Measurements from ENCODE around the gene SLFNL1.

The SLFNL1 gene

DNA sequence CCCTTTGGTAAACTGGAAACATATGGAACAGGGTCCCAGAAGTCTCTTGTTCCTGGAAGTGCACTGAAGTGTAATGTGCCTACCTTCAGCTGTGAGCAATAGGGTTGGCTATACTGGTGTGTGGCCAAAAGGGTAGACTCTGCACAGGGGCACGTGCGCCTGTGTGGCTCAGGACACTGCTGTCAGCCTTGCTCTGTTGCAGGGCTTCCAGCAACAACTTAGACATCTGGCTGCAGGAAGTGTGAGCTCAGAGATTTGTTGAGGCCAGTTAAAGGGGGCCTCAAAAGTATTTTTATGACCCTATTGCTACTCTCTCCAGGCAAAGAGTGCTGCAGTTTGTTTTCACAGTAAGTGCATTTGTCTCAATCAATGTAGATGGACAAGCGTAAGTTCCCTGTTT lies 34.6 kb downstream of the SLFNL1 start:
- ChIA-PET POLR2A (no interaction called here), CTCF (interaction anchor here (1.2 to 2.8 kb wide), 5 partner anchors 9 to 39 kb away, joined by 3 to 15 read pairs (median 4); no protein-coding TSS in a partner anchor)
- H3K4me3 ChIP-seq (ENCODE audit: low read depth, low read length): no peak overlapping the region
- no peak for DNase-seq (ENCODE audit: low read depth, low spot score)
- TF ChIP-seq, protein P1, sequence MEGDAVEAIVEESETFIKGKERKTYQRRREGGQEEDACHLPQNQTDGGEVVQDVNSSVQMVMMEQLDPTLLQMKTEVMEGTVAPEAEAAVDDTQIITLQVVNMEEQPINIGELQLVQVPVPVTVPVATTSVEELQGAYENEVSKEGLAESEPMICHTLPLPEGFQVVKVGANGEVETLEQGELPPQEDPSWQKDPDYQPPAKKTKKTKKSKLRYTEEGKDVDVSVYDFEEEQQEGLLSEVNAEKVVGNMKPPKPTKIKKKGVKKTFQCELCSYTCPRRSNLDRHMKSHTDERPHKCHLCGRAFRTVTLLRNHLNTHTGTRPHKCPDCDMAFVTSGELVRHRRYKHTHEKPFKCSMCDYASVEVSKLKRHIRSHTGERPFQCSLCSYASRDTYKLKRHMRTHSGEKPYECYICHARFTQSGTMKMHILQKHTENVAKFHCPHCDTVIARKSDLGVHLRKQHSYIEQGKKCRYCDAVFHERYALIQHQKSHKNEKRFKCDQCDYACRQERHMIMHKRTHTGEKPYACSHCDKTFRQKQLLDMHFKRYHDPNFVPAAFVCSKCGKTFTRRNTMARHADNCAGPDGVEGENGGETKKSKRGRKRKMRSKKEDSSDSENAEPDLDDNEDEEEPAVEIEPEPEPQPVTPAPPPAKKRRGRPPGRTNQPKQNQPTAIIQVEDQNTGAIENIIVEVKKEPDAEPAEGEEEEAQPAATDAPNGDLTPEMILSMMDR (IDR thresholded peaks at IDR 0.05; ENCODE audit: insufficient read depth, low read length, missing control alignments): no peak

DNA sequence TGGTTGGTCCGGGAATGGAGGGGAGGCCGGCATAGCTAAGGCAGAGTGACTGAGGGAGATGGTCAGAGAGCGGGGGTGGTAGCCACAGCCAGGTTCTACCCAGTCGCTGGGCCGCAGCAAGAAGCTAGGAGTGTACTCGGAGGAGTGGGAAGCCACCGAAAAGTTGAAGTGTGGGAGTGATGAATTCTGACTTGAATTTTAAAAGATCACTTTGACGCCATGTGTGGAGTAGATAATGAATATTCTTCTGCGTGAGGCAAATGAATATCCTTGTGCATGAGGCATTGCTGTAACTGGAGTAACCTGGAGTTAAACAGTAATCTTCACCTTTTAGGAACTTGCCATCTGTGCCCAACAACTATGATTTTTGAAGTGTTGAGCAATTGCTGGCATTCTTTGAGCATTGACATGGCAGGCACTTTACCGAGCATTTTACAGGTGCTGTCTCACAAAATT lies 35.2 kb downstream of the SLFNL1 start:
- ChIA-PET CTCF (interaction anchor here (1.2 to 2.8 kb wide), 5 partner anchors 8 to 38 kb away, joined by 3 to 15 read pairs (median 4); no protein-coding TSS in a partner anchor), POLR2A (no interaction called here)
- no peak for DNase-seq (ENCODE audit: low read depth, low spot score)
- TF ChIP-seq, protein P1 (IDR thresholded peaks at IDR 0.05; ENCODE audit: insufficient read depth, low read length, missing control alignments): no peak
- H3K4me3 ChIP-seq (ENCODE audit: low read depth, low read length): no peak overlapping the region

DNA sequence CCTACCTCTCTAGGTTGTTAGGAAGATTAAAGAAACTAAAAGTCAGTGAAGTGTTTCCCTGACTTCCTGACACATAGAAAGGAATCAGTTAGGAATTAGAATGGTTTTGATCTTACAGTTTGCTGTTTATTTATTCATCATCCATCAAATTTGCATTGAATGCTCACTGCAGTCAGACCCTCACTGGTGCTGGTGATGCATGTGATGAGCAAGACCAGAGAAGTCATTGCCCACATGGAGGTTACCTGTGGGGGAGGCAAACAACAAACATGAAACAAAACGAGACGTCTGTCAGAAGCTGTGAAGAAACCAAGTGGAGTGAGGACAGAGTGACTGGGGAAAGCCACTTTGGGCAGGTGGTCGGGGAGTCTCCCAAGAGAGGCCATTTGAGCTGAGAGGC lies 35.6 kb downstream of the SLFNL1 start:
- no peak for DNase-seq (ENCODE audit: low read depth, low spot score)
- ChIA-PET POLR2A (no interaction called here), CTCF (interaction anchor here (1.2 to 2.8 kb wide), 6 partner anchors 9 to 37 kb away, joined by 3 to 15 read pairs (median 4); no protein-coding TSS in a partner anchor)
- H3K4me3 ChIP-seq (ENCODE audit: low read depth, low read length): no peak overlapping the region
- TF ChIP-seq, protein P1 (IDR thresholded peaks at IDR 0.05; ENCODE audit: insufficient read depth, low read length, missing control alignments): no peak

DNA sequence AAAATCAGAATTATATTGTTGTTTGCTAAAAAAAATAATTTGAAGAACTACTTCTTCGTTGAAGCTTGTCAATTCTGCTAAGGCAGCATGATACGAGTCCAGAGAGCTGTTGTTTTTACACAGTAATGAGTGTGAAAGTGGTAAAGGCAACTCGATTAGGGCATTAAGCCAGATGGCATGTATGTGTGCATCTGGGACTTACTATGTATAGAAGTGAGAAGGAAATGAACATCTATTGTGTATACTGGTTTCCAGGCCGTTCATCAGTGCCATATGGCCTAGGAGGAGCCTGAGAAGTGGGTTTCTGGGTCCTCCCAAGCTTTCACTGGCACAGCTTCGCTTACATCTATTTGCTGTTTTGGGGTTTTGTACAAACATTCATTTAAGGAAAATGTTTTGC lies 36.4 kb downstream of the SLFNL1 start:
- H3K4me3 ChIP-seq (ENCODE audit: low read depth, low read length): no peak overlapping the region
- POLR2A ChIA-PET: no interaction called here
- TF ChIP-seq, protein P1 (IDR thresholded peaks at IDR 0.05; ENCODE audit: insufficient read depth, low read length, missing control alignments): no peak
- no peak for DNase-seq (ENCODE audit: low read depth, low spot score)
- CTCF ChIA-PET: interaction anchor here (1.2 to 2.8 kb wide), 6 partner anchors 12 to 136 kb away, joined by 5 to 15 read pairs (median 7); no protein-coding TSS in a partner anchor

DNA sequence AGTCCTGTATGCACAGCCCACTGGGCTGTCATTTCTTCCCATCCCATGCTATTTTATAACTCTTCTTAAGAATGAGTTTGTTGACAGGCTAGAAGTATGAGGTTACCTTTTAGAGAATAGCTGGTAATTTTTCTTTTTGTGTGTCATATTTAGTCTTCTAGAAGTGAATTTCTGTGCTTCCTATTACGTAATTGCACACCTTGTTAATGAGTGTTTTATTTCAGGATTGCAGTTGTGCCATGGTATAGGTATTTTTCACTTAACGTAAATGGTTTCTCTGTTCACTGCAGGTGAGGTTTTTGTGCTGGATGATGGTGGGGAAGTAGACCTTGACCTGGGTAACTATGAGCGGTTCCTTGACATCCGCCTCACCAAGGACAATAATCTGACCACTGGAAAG lies 37.0 kb downstream of the SLFNL1 start:
- no peak overlapping the region for H3K4me3 ChIP-seq (ENCODE audit: low read depth, low read length)
- TF ChIP-seq, protein P1 (IDR thresholded peaks at IDR 0.05; ENCODE audit: insufficient read depth, low read length, missing control alignments): no peak
- no peak for DNase-seq (ENCODE audit: low read depth, low spot score)
- ChIA-PET CTCF (interaction anchor here (1.2 to 2.8 kb wide), 6 partner anchors 12 to 135 kb away, joined by 5 to 15 read pairs (median 7); no protein-coding TSS in a partner anchor), POLR2A (no interaction called here)

DNA sequence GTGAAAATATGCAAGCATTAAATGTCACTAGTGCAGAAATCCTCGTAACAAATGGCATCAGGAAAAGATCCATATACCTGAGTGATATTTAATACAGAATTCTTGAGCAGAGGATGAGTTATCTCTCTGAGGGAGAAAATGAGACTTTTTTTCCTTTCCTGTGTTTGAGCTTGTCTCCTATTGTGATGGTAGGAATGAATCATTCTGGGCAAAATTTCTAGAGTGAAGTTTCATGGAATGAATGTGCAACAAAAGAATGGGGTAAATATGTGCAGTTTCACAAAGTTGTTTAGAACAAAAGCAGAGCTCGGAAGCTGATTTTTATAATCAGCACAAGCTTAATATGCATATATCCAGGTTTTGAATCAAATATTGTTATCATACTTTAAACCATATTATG lies 37.5 kb downstream of the SLFNL1 start:
- CTCF ChIA-PET: interaction anchor here (1.2 to 2.0 kb wide), 4 partner anchors 13 to 135 kb away, joined by 5 to 10 read pairs (median 7); no protein-coding TSS in a partner anchor

More for the DNA sequence above, 37.5 kb downstream of the SLFNL1 start:
- no peak overlapping the region for H3K4me3 ChIP-seq (ENCODE audit: low read depth, low read length)
- TF ChIP-seq, protein P1 (IDR thresholded peaks at IDR 0.05; ENCODE audit: insufficient read depth, low read length, missing control alignments): no peak
- no peak for DNase-seq (ENCODE audit: low read depth, low spot score)
- POLR2A ChIA-PET: no interaction called here

All from AG04449 (cell line).